ENCODE measurements around the gene CPT1C.

The CPT1C gene

DNA sequence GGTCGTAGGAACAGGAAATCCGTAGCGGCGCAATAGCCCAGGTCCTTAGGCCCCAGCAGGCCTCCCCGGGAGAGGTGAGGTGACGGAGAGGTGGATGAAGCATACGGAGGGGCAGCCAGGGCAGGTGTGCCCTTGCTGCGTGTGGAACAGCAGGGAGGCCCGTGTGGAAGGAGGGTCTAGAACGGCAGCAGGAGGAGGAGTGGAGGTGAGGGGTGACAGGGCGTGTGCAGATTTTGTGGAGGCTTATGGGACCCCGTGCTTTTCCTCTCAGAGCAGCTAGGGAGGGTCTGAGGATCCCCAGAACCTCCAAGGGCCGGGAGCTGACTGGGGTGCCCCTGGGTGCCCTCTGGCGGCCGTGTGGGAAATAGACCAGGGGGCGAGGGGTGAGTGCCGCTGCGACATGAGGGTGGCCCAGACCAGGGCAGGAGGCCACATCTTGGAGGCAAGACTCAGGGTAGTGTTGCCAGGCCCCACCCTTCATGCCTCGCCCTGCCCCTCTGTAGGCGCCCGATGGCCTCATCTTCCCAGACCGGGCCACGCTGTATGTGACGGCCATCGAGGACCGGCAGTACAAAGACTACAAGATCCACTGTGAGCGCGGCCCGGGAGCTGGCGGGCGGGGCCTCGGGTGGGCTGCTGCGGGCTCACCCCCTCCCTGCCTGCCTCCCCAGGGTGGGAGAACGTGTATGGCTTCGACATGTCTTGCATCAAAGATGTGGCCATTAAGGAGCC lies 6.5 kb upstream of the CPT1C start:
- DNase-seq: no peak

DNA sequence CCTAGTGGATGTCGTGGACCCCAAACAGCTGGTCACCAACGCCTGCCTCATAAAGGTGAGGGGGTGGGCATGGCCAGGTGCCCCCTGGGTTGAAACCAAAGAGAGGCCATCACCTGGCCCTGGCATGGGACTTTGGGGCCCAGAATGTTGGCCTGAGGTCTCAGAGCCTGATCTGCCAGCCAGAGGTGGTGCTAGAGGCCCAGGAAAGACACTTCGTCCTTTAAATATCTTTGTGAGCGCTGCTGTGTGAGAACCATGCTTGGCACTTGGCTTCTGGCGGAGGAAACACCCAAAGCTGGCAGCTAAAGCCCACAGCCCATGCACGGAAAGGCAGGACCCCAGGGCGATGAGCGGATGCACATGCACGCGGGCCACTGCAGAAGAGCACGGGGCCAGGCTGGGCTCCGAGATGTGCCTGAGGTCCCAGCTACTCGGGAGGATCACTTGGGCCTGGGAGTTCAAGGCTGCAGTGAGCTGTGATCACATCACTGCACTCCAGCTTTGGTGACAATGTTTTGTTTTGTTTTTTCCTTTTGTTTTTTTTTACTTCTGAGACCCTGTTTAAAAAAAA lies 5.8 kb upstream of the CPT1C start:
- DNase-seq: no peak

DNA sequence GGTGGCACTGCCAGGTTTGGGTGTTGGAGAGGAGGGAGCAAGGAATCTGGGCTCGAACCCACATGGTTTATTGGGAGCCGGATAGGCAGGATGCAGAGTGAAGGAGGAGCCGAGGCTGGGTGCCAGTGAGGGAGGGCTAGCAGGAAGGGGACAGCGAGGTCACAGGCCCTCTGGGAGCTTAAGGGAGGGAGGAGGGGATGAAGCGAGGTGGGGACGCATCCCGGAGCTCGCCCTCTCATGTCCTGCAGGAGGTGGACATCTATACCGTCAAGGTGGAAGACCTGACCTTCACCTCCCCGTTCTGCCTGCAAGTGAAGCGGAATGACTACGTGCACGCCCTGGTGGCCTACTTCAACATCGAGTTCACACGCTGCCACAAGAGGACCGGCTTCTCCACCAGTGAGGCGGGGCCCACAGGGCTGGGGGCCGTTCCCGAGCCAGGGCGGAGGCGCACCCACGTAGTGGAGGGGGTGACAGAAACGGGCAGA lies 5.0 kb upstream of the CPT1C start:
- DNase-seq: no peak

DNA sequence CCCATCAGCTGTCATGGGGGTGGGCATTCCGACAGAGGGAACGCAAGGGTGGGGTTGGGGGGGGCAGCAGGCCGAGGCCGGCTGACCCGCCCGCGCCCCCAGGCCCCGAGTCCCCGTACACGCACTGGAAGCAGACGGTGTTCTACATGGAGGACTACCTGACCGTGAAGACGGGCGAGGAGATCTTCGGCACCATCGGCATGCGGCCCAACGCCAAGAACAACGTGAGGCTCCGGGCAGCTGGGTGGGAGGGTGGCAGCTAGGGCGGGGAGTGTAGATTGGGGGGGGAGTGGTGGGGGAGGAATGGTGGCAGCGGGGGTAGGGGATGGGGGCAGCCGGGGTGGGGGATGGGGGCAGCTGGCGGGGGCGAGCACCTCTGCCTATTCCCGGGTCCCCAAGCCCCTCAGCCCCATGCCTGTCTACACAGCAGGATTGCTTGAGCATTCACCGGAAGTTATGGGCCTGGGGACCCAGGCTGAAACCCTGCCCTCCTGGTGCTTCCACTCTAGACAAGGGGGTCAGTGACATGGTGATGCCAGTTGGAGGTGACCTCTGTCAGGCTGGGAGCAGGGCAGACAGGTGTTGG lies 4.3 kb upstream of the CPT1C start:
- DNase-seq: no peak

DNA sequence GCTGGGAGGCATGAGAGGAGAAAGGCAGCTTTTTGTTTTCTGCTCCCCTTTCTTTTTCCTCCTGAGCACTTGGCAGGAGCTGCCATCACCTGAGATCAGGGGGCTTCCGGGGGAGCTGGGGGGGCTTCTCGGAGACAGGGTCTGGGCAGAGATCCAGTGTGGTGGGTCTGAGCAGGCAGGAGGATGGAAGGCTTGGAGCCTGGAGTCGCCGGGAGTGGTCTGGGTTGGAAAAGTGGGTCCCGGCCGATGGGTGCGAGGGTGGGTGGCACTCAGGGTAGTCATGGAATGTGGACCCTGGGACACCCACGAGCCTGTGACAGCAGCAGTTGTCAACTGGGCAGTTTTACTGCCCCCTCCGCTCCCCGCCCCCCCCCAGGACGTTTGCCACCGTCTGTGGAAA lies 3.8 kb upstream of the CPT1C start:
- DNase-seq: no peak

DNA sequence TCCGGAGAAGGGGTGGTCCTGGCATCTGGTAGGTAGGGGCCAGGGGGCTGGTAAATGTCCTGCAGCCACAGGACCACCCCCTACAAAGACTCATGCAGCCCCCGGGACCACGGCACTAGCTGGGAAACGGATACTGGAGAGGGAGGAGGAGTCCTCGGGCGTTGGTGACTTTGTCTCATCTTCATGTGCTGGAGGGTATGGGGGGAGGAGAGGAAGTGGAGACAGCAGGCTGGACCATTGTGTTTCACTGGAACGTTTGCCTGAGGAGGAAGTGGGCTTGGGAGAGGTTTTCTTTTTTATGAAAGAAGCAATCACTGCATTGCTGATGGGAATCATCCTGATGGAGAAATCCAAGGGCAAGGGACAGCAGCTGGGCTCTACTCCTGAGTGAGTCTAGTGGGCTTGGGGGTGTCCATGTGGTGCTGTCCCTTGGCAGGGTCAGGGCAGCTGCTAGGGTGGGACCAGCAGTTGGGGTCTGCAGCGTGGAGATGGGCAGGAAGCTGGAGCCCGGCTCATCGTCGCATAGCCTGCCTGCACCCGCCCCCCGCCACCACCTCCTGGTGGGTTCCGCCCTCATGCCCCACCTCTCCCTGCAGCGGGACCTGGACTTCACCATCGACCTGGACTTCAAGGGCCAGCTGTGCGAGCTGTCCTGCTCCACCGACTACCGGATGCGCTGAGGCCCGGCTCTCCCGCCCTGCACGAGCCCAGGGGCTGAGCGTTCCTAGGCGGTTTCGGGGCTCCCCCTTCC lies 3.2 kb upstream of the CPT1C start:
- no peak for DNase-seq

DNA sequence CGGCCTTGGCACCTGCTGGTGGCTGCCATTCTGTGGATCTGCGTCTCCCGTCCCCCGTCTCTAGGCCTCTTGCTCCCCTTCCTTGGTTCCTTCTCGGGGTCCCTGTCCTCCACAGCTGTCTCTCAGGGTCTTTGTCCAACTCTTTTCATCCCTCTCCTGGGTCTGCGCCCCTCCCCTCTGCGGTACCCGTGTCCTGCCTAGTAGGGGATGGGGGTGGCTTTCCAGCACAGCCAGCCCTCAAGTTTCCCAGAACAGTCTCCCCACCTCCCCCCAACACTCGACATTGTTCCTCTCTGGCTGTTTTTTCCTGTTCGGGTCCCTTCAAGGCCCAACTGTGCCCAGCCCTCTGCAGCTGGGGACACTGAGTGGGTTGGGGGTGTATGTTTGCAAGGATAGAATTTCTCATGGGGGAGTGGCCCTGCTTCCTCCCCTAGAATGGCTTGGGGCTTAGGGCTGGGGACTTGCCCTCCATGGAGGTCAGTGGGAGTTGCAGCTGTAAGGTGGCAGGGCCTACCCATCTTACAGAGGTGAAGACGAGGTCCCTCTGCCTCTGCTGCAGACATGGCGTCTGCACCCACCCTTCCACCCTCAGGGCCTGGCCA lies 2.3 kb upstream of the CPT1C start:
- no peak for DNase-seq

DNA sequence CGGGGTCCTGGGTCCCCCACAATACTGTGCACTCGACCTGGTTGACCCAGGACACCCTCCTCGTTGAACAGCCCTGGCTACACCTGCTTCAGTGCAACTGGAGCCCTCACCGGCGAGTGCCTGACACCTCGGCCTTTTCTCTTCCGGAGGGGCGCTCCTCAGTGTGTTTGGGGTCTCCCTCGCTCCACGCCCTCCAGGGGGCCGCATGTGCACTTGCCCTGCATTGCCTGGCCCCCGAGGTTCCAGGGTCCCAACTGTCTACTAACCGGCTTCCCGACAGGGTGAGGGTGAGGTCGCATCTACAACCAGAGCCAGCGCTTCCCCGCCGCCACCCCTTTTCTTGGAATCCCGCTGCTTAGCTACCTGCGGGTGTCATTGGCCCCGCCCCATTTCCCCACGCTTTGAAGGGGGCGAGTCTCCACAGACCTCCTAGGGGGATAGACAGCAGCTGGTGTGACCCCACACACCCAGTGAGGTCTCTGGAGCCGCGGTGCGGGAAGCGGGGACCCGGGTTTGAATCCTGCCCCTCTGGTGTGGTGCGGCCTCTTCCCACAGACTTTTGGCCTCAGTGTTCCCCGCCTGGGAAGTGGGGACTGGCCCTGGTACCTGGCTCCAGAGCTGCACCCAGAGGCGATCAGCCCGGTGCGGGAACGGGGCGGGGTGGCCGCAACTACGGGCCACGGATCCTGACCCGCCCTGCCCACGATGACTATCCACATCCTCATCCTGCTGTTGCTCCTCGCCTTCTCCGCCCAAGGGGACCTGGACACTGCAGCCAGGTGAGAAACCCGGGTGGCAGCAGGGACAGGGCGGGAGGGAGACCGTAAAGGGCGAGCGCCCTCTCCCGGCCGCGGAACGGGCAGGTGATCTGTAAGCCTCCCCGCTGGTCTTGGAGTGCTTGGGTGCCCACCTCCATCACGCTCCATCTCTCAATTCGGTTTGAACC lies 1.5 kb upstream of the CPT1C start, which contains the start of gene ADM5:
TSS of gene ADM5 (plus strand) at position 462 of the 946 bp plus-strand sequence. CDS start at position 706, 244 bp downstream.
- DNase-seq: no peak

DNA sequence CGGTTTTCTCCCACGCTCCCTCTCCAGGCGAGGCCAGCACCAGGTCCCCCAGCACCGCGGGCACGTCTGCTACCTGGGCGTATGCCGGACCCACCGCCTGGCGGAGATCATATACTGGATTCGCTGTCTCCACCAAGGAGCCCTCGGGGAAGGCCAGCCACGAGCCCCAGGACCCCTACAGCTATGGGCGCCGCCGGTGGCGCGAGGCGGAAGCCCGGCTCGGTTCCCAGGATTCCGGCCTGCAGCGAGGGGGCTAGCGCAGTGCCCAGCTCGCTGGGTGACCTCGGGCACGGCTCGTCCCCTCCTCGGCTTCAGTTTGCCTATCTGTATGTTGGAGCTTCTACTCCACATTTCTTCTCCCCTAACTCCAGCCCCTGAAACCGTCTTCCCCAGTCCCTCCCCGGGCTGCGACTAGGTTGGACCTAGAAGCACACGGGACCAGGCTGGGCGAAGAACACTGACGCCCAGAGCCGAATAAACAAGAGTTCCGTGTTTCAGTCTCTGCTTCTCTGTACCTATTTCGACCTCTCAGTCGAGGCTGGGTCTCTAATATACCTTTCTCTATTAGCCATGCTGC lies 749 bp upstream of the CPT1C start:
- DNase-seq: no peak

DNA sequence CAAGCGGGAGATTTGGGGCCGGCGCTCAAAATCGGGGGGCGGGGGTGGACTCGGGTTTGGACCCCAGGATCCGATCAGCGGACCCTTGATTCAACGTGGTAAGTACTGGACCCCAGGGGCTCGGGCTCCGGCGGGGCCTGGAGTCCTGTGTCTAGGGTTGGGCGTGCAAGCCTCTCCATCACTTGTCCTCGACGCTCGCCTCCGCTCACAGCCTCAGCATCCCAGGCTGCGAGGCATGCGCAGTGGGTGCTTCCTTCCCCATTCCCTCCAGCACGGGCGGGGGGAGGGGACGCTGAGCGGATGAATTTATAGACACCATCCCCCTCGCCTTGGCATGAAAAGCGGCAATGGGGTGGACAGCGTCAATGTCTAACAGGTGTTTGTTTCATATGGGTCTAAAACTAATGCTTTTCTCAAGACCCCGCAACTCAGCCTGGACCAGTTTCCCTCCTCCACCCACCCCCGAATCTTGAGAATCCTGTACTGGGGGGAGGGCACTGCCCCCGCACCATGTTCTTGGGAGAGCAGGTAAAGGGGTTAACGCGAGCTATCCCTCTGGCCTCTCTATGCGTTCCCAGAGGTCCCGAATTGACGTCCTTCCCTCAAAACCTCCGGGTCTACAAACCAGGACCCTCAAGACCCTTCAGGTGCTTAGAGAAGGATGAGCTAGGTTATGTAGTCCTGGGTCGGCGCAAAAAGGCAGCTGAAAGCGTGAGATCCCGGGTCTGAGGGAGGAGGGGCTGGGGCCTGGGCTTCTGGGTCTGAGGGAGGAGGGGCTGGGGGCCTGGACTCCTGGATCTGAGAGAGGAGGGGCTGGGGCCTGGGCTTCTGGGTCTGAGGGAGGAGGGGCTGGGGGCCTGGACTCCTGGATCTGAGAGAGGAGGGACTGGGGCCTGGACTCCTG lies 579 bp downstream of the CPT1C start:
- DNase-seq: peak; percentile 29

DNA sequence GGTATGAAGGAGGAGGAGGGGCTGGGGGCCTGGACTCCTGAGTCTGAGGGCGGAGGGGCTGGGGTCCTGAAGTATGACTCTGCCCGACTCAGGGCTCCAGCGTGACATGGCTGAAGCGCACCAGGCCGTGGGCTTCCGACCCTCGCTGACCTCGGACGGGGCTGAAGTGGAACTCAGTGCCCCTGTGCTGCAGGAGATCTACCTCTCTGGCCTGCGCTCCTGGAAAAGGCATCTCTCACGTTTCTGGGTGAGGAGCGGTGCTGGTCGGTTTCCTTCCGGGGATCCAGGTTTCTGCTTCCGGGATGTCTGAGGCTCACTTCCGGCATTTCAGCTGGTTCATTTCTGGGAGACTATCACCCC lies 1.2 kb downstream of the CPT1C start:
- DNase-seq: no peak

DNA sequence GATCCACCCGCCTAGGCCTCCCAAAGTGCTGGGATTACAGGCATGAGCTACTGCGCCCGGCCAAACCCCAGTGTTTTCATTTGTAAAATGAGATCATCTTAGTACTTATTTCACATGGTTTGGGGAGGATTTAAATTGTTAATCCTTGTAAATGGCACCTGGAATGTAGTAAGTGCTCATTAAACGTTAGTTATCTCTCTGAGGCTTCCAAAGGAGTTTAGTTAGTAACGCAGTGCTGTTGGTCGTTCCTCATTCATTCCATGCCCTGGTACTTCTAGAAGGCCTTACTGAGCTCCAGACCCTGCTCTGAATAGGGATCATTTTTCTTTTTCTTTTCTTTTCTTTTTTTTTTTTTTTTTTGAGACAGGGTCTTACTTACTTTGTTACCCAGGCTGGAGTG lies 5.2 kb downstream of the CPT1C start:
- DNase-seq: no peak

DNA sequence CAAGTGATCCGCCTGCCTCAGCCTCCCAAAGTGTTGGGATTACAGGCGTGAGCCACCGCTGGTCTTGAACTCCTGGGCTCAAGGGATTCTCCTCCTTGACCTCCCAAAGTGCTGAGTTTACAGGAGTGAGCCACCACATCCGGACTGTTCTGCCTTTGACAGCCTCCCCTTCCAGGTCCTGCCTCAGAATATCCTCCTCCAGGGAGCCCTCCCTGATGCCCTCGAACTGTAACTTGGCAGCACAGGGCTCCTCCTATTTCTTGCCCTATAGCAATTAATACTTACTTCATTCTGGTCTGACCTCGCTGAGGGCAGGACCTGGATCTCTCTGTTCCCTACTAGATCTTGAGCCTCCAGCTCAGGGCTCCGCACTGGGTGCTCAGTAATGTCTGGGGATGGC lies 5.9 kb downstream of the CPT1C start:
- DNase-seq: no peak

DNA sequence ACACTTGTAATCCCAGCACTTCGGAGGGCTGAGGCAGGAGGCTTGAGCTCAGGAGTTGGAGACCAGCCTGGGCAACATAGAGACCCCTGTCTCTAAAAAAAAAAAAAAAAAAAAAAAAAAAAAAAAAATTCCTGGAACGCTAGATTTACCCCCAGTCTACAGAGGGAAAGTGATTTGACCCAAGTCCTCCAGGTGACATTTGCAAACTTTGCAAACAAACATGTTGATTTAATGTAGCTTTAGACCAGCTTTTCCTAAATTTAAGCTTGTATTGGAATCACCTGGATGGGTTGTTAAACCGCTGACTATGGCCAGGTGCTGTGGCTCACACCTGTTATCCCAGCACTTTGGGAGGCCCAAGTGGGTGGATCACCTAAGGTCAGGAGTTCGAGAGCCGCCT lies 8.4 kb downstream of the CPT1C start:
- DNase-seq: no peak

DNA sequence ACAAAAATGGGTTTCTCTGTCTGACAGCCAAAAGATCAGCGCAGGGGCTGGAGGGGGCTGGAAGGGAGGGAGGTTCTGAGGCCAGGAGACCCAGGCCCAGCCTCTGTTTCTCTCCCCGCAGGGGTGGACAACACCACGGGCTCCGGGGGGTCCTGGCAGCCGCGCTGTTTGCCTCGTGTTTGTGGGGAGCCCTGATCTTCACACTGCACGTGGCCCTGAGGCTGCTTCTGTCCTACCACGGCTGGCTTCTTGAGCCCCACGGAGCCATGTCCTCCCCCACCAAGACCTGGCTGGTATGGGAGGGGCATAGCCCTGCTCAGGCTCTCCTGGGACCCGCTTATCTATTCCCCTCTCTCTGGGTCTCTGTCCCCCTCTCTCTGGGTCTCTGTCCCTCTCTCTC lies 9.6 kb downstream of the CPT1C start:
- DNase-seq: no peak

DNA sequence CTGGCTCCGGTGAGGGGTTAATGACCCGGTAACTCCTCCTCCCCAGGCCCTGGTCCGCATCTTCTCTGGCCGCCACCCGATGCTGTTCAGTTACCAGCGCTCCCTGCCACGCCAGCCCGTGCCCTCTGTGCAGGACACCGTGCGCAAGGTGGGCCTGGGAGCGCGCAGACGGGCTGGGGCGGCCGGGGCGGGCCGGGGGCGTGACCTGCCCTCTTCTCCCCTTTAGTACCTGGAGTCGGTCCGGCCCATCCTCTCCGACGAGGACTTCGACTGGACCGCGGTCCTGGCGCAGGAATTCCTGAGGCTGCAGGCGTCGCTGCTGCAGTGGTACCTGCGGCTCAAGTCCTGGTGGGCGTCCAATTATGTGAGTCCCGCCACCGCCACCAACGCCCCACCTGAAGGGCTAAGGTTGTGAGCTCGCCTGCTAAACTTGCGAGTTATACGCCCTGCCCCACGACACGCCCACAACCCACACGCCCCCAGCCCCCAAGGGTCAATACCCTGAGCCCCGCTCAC lies 10.4 kb downstream of the CPT1C start:
- no peak for DNase-seq

DNA sequence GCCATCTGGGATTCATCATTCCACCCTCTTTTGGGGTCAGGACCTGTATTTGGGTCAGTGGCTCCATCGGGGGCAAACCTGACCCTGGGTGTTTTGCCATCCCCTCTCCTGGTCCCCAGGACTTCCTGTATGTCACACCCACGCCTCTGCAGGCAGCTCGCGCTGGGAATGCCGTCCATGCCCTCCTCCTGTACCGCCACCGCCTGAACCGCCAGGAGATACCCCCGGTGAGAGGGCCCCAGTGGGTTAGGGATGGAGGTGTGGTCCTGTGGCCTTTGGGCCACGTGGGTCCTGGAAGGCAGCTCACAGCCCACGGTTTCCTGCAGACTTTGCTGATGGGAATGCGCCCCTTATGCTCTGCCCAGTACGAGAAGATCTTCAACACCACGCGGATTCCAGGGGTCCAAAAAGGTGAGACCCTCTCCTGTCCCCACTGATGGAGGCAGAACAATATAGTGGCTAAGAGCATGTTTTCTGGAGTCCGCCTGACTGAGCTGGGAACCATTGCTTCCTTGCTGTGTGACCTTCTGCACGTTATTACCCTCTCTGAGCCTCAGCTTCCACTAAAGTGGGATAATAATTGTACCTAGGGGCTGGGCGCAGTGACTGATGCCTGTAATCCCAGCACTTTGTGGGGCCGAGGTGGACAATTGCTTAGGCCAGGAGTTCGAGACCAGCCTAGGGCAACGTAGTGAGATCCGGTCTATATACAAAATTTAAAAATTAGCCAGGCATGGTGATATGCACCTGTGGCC lies 14.1 kb downstream of the CPT1C start:
- DNase-seq: no peak

DNA sequence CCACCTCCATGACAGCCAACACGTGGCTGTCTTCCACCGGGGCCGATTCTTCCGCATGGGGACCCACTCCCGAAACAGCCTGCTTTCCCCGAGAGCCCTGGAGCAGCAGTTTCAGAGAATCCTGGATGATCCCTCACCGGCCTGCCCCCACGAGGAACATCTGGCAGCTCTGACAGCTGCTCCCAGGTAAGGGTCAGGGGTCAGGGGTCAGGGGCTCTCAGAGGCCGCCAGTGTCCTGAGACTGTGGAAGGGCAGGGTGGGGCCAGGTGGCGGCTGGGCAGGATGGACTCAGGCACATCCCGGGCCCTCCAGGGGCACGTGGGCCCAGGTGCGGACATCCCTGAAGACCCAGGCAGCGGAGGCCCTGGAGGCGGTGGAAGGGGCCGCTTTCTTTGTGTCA lies 15.0 kb downstream of the CPT1C start:
- no peak for DNase-seq

DNA sequence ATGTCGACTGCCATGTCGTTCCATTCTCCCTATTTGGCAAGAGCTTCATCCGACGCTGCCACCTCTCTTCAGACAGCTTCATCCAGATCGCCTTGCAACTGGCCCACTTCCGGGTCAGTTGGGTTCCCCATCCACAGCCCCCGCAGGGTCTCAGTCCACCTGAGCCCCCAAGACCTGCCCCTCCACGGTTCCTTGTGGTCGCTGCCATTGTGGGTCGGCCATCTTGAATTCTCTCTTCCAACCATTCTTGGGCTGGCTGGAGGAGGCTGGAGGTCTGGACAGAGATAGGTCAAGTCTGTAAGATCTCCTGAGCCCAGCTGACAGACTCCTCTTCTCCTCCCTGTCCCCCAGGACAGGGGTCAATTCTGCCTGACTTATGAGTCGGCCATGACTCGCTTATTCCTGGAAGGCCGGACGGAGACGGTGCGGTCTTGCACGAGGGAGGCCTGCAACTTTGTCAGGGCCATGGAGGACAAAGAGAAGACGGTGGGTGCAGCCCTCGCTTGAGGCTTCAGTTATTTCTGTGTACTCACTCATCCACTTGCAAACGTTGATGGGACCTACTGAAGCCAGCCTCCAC lies 19.5 kb downstream of the CPT1C start:
- DNase-seq: no peak

Measured in hematopoietic multipotent progenitor cell treated with erythropoietin and hydrocortisone succinate and interleukin-3 and kit ligand, for 8 days (in vitro differentiated cells).